ENCODE results near the gene OSBPL2.

DNA sequence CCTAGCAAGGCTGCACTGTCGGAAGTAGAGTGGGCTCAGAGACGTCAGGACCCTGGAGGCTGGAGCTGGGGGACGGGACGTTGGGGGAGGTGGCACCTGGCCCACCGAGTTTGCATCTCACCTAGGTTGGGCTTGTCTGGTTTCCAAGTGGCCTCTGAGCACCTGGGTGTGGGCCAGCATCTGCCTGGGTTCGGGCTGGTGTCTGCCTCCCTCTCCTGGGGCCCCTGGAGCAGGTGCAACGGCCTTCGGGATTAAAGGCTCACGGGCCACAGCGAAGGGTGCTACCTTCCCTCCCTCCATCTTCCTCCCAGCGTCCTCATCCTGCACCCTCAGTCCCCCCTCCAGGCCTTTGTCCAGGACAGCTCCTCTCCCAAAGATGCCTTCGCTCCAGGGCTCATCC, 24.3 kb upstream of the OSBPL2 start:
- TF ChIP-seq EZH2 (IDR thresholded peaks at IDR 0.05; ENCODE audit: borderline replicate concordance, low read depth, low read length, severe bottlenecking) = no peak
- no peak for TF ChIP-seq POLR2A (IDR thresholded peaks at IDR 0.05; ENCODE audit: low read depth, low read length)
- no peak for TF ChIP-seq POLR2AphosphoS5 (IDR thresholded peaks at IDR 0.05; ENCODE audit: insufficient read depth, low read depth, low read length)
- no peak for TF ChIP-seq GATA2 (IDR thresholded peaks at IDR 0.05; ENCODE audit: insufficient read depth, insufficient read length, low read depth, low read length)
- TF ChIP-seq, protein P1, sequence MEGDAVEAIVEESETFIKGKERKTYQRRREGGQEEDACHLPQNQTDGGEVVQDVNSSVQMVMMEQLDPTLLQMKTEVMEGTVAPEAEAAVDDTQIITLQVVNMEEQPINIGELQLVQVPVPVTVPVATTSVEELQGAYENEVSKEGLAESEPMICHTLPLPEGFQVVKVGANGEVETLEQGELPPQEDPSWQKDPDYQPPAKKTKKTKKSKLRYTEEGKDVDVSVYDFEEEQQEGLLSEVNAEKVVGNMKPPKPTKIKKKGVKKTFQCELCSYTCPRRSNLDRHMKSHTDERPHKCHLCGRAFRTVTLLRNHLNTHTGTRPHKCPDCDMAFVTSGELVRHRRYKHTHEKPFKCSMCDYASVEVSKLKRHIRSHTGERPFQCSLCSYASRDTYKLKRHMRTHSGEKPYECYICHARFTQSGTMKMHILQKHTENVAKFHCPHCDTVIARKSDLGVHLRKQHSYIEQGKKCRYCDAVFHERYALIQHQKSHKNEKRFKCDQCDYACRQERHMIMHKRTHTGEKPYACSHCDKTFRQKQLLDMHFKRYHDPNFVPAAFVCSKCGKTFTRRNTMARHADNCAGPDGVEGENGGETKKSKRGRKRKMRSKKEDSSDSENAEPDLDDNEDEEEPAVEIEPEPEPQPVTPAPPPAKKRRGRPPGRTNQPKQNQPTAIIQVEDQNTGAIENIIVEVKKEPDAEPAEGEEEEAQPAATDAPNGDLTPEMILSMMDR (IDR thresholded peaks at IDR 0.05; ENCODE audit: extremely low read depth in 1 of 2, insufficient read depth in 1 of 2, low read depth in 1 of 2, low read length in 2 of 2) = no peak
- TF ChIP-seq FOS (IDR thresholded peaks at IDR 0.05; ENCODE audit: borderline replicate concordance, insufficient read depth, low read length) = no peak

All from endothelial cell of umbilical vein (primary cell).